Activated CD4-positive, alpha-beta T cell treated with anti-CD3 and anti-CD28 coated beads, Interleukin-2, amount 50 U/mL, for 4 hours (primary cell): ENCODE data around the gene PLBD1.

ENCODE experiments used
- DNase-seq, 2 experiments: peaks; one replicate each; pipeline ENCODE4 v3.0.0-alpha.2; 2020

PLBD1 gene

DNA sequence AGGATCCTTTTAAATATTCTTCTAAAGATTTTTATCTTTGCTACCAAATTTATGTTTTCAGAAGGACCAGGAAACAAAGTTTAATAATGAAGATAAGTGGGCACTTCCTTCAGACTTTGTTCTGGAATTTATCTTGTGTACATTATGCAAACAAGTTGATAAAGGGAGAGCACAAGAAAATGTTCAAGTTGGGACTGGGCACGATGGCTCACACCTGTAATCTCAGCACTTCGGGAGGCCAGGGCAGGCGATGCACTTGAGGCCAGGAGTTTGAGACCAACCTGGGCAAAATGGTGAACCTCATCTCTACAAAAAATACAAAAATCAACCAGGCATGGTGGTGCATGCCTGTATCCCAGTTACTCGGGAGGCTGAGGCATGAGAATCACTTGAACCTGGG lies 4.6 kb downstream of the PLBD1 start:
- DNase-seq, result no peak

DNA sequence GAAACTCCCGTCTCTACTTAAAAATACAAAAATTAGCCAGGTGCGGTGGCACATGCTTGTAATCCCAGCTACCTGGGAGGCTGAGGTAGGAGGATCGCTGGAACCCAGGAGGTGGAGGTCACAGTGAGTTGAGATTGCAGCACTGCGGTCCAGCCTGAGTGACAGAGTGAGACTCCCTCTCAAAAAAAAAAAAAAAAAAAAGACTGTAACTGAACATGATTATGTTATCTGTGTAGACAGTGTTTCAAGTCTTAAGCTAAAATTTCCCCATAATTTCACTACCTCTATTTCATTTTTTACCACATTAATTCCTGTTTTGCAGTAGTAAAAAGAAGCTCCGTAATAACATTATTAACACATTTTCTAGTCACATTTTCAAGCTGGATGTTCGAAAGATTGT lies 5.4 kb downstream of the PLBD1 start:
- no peak for DNase-seq

DNA sequence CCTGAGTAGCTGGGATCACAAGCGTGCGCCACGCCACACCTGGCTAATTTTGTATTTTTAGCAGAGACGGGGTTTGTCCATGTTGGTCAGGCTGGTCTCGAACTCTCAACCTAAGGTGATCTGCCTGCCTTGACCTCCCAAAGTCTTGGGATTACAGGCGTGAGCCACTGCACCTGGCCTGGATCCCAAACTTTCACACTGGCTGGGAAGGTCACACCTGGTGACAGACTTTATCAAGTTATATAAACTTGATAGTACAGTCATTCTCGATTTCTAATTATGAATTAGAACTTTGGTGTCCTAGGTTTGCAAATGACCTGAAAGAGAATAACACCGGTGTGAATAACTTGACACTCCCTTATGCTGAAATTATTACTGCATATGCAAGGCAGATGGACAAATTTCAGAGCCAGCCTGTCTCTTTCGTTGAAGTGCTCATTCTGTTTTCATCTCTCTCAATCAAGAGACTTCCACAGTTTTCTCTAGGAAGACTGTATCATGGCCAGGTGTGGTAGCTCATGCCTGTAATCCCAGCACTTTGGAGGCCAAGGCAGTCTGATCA lies 5.9 kb downstream of the PLBD1 start:
- DNase-seq, result no peak

DNA sequence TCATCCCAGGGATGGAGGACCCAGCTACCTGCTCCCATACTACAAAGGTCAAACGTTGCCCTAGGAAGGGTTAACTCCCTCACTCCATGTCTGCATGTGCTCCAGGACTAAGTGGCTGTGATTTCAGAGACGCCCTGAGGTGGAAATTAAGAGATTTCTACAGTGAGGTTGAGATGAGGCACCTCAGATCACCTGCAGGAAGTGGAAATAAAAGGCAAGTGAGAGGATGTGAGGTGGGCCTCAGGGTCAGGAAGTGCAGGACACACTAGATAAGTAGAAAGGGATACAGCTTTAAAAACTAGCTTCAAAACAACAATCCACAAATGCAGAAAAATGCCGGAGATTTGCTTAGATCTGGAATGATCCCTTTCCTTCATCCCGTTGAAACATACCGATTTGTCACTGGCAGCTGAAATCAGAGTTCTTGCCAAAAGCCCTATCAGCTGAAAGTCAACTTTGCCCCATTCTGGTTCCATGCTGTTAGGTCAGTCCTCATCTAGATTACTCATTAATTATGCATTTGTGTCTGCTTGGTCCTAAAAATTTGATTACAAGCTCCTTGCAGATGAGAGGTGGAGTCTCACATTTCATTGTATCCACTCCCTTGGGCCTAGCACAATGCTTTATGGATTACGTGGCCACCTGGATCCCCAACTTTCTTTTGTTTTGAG lies 6.6 kb downstream of the PLBD1 start:
- no peak for DNase-seq

DNA sequence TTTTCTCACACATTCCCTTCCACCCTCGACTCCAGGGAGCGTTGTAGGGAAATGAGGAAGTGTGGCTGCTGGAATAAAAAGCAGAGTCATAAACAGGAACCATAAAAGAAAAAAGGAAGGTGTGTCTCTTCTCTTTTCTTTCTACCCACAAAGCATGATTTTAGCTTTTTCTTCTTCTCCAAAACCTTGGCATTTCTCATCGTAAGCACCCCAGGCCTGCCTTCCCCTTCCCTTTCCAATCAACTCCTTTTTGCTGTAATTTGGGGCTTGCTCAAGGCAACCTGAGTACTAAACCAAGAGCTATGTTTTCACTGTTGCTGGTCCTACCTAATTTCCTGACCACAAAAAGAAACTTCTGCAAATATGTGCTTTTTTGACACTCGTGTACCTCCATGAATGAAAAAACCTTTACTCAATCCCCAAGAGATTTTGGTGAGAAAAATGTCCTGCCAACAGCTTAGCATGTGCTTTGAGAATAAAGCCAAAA lies 9.2 kb downstream of the PLBD1 start:
- no peak for DNase-seq

DNA sequence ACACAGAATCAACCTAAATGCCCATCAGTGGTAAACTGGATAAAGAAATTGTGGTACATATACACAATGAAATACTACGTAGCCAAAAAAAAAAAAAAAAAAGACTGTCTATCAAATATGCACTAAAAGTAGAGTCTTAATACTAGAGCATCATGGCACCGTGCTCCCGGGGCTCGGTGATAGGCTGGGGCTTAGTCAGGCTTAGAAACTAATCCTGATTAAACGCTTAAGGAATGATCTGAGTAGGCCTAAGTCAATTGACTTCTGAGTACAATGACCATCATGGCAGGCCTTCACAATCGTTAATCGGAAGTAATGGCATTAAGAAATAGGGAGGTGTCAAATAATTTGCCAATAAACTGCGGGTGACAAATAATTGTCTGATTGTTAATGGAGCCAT lies 9.7 kb downstream of the PLBD1 start:
- DNase-seq, result no peak

DNA sequence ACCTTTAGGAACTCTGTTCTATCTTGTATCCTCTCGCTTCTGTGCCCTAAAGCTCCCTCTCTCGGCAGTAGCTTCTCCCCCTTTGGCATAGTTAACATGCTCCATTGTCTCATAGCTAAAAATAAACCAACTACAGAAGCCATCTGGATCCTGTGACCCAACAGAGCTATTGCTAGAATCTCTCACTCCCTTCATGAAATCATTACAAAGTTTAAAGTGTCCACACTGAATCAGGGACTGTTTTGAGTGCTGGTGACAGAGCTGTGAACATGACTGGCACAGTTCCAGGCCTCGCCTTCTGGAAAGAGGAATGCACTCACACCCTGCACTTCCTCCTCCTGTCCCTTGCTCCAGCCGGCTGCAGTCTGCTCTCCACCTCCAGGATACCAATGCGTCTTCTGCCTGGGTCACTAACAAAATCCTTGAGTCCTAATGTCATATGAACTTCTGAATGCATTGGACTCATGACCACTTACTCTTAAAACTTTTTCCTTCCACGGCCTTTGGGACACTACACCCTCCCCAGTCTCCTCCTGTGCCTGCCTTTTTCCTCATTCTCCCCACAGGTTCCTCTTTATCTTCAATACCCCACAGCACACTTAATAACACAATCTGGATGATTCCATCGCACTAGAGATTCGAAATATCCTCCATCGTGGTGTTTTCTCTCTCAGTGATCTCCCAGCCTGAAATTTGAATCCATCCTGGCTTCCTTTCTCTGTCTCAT lies 13.2 kb downstream of the PLBD1 start:
- DNase-seq, result no peak

DNA sequence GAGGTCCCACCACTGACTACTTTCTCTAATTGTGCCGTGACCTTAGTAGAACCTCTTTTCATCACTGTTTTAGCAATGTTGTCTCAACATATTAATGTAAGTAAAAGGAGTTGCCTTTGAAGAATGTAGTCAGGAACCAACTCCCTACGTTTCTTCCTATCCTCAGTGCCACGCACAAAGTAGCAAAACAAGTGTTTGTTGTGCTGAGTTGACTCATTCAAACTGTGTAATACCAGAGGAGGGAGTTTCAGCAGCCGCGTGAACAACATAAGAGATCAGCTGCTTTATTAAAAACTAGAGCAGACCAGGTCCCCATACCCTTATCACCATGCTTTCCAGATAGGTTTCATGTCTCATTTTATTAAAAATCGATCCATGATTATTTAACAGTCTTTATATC lies 19.1 kb downstream of the PLBD1 start:
- no peak for DNase-seq

DNA sequence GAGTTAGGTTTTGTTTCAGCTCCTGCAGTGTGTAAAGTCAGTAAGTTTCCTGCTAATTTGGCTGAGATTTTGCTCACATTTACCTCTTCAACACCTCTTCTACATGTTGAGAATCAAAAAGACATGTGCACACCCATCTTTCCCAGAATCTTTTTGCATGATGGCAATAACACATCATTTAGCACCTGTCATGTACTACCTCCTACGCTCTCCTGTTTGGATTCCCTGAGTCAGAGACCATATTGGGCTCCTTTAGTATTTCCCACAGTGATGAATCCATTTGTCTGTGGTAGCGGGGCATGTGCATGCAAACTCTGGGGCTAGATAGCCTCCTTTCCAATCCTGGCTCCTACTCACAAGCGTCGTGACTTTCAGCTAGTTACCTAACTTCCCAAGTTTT lies 20.1 kb downstream of the PLBD1 start:
- DNase-seq, result no peak

DNA sequence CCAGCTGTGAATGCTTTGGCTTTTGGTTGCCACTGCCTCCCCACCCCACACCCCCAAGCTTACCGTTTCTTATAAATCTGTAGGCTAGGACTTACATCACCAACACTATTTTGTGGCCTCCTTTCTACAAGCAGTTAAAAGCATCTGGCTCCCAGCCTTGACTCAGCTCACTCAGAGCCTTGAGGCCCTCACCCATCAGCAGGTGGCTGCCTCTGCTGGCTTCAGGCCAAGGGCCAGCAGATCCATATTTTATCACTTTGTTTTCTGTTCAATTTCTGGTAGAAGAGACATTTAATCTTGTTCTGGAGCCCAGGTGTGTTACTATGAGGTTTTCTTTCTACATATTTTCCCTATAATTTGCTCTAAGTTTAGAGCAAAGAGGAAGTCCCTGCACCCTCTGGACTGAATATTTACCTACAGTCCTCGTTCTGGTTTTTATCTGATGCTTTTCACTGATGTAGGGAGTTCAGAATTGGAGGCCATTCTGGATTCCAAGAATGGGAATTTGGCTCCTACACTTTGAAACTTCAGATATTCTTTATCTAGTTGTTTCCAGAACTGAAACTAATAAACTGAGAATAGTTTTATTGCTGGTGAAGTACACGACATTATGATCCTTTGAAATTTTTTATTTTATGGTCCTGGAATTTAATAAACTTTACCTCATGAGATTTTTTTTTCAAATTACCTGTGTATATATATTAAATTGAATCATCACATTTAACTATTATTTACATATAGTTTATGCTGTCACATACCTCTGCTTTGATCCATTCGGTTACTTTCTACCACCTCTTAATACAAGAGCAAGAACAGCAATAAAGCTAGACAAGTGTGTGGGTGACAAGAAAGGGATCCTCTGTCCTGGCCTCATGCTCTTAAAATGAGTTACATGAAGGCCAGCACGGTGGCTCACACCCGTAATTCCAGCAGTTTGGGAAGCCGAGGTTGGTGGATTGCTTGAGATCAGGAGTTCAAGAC lies 22.2 kb downstream of the PLBD1 start:
- no peak for DNase-seq

DNA sequence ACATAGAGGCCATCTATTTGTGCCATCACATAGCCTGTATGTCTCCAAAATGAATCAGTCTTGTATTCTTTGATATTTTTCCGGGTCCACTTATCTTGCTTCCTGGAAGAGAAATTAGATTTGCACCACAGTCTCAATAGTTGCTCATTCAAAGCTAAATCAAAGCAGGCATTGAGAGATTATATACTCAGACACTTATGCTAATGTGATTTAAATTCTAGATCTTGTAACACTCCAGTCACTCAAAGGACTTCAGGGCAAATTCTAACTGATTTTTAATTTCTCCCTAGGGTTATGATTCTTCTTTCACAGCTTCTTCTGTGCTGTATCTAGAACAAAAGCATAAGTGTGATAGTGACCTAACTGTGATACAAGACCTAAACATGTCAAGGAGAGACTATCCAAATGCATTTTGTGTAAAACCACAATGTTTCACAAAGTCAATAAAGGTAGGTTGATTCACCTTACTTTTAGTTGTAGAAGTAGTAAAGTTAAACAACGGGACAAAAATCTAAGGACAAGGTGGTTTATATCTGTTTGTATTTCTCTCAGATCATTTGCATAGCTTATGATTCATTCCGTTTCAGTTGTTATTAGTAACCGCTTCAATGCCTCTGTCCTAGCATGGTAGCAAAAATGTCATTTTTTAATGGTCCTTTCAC lies 26.8 kb downstream of the PLBD1 start:
- no peak for DNase-seq

DNA sequence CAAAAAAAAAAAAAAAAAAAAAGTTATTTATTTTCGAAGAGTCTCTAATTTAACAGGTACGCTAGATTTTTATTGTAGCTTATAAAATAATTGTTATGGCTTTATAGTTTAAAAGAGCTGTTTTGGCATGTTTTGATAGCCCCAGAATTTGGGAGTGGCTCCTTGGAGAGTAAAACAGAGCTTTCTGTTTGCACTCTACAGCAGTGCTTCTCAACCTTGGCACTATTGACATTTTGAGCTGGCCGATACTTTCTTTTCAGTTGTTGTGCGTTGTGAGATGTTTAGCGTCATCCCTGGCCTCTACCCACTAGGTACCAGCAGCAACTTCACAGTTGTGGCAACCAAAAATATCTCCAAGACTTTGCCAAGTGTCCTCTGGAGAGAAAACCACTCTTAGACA lies 30.6 kb downstream of the PLBD1 start:
- DNase-seq, result no peak

DNA sequence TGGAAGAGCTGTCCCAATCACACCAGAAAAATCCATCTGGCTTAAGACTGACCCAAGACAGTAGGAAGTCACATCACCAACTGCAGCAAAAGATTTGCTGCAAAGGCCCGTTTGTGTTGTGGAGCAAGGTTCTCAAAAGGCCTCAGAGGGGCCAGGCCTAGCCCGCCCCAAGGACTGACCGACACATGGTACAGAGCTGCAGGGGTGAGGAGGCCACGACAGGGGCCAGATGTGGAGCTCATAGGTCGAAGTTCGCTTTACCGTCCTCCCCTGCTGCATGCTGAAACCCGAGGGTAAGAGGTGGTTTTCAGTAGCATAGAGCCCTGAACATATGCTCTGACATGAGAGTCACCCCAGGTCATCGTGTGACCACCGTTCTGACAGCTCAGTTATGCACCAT lies 35.5 kb downstream of the PLBD1 start:
- DNase-seq, result no peak

DNA sequence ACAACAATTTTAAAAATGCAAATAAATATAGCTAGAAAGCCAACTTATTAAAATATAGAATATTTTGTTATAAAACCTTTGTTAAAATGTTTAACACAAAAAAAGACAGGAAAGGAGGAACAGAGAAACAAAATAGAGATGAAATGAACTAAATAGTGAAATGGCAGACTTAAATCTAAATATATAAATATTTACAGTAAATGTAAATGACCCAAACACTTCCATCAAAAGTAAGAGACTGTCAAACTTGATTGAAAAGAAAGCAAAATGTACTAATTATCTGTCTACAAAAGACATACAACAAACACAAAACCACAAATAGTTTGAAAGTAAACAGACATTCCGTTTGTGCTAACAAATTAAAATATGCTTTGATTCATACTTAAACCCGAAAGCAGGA lies 41.7 kb downstream of the PLBD1 start:
- no peak for DNase-seq

DNA sequence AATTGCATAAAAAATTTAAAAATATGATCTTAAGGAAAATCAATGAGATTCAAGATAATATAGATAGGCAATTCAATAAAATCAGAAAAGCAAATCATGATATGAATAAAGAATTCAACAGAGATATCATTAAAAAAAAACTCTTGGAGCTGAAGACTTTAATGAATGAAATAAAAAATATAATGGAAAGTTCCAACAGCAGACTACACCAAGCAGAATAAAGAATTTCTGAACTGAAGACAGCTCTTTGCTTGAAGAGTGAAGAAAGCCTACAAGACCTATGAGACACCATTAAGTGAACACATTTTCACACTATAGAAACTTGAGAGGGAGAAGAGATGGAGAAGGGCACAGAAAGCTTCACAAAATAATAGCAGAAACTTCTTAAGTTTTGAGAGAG lies 45.9 kb downstream of the PLBD1 start:
- DNase-seq, result no peak

DNA sequence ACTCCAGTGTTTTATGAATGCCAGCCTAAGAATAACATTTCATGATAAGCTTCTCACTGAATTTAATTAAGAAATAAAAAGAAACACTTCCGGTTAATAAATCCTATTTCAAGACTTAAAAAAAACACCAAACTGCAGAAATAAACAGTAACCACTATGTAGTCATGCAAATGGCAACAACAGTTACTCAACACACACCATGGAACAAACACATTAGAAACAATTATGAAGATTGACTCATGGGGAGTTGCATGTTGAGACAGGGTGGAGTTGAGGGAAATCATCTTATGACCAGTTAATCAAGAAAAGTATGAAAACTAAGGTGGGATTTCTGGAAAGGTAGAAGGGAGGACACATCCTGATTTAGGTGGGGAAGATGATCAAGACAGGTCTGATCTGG lies 52.7 kb downstream of the PLBD1 start:
- no peak for DNase-seq

DNA sequence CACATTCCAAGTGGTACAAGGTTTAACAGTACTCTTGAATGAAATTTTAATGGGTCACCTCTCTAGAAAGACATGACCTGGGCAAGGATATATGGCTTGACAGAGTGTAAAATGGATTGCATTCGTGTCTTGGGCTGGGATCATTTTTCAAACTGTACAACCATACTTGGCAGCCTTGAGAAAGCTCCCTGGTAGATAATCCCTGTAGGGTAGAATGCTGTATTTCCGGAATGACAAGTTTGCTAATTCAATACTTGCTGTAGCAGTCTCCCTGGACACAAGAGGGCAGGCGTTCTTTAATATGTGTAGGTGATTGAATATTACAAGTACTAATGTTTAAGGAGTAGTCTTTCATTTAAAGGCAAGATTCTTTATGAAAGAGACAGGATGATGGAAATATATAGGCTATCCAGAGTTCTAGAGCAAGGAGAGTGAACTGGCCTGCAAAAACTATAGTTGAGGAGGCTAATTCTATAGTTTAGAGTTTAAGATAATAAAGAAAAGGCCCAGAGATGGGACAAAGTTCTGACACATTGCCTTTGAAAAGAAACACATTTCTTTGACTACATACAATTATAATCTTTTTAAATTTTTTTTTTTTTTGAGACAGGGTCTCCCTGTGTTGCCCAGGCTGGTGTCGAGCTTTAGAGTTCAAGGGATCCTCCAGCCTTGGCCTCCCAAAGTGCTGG lies 53.4 kb downstream of the PLBD1 start:
- DNase-seq, result no peak

DNA sequence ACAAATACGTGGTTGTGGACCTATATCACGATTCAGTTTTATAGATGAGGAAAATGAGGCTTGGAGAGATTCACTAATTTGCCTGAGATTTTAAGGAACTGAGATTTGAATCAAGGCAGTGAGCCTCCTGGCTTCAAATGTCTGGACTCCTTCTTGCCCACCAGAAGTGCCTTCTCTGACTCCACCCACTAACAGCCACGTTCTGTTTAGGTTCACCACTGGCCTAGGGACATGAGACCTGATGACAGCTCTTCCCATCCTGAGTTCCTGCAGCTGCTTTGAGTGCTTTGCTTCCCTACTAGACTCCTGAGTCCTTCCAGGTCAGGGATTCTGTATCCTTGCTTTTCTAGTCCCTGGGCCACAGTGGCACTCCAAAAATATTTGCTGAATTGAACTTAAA lies 57.1 kb downstream of the PLBD1 start:
- DNase-seq, result no peak

DNA sequence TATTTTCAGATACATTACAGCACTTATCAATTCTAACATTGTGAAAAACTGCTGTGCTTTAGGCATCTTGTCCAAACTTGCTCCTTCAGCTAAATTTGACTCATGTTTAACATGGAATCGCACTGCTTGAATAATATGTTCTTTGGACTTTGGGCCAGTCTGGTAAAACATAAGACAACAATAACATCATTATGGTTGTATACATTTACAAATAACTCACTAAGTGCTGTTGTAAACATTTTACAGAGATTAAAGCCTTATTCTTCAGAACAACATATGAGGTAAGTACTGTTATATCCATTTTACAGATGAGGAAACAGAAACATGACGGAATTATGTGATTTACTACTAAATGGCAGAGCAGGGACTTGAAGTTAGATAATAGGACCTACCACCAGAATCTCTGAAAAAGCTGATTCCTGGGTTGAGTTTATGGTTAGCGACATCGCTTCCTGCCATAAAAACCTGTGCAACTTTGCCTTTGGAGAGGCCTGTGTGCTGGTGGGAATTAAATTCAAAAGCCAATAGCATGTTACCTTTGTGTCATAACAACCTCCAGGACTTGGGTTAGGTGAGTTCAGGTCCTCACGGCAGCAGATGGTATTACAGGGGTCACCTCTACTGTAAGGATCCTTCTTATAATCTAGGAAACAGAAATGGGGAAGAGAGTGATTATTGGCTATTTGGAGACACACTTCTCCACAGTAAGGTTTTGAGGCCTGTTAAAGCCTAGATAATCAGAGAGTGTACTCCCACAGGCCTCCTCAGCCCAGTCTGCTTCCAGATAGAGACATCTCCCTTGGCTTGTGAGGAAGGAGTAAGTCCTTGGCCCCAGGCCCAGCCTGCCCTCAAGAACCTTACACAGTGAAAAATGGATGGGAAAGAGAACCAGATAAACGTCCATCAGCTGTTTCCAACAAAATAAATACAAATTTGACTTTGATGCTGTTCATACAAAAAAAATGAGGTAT lies 61.8 kb downstream of the PLBD1 start:
- no peak for DNase-seq

DNA sequence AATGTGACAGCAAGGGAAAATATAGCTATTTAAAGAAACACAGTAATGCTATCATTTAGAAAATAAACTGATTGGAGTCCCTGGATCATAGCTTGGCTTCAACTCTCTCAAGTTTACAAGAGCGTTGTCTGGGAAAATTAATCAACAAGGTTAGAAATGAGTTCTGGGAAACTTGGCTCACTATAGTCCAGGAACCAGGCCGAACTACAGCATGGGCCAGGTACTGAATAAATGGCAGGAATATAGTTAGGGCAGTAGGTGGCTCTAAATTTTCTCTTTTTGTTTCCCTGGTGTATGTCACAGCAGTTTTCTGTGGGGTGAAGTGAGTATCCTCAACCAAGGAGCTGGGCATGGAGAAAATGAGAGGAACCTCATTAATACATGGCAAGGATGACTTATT lies 72.4 kb downstream of the PLBD1 start:
- no peak for DNase-seq

DNA sequence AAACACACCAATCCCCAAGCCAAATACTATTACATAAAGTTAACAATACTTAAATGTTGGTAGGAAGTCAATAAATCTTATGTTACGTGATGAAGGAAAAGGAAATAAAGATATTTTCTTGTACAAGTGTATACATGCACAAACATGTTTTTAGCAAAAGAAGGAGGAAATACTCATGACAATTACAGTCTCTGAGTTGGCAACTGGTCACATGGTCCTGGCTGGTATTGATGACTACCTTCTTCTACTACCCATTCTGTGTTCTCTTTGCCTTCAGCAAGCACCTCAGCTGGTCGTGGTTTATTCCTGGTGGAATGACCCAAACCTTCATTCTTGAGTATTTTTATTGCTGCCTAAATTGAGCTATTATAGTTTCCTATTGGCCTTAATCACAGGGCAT lies 84.8 kb downstream of the PLBD1 start:
- no peak for DNase-seq
